Fibroblast of lung (primary cell): ENCODE results near the gene RNF212. TPM values are rescaled to one million over a fixed set of nuclear protein-coding genes. Genes with fewer than 3 reads are reported as not detected.

Experiments
- DNase-seq, 2 donors: peaks; one replicate each; pipeline versions ENCODE4 v3.0.0 to v3.0.0-alpha.2; 2010; ENCODE audit warnings: low read depth in 2 of 2
- H2AFZ ChIP-seq: 2 replicates; pipeline ENCODE4 v1.5.1; 2012; ENCODE audit warnings: low read length, control low read depth, inconsistent platforms
- H3K27ac ChIP-seq: 2 replicates; pipeline ENCODE4 v1.5.1; 2011; ENCODE audit warnings: low read length, control low read depth; ENCODE audit not compliant: insufficient read depth
- H3K27me3 ChIP-seq: 2 replicates; pipeline ENCODE4 v1.5.1; 2011; ENCODE audit warnings: mild to moderate bottlenecking, low read length; ENCODE audit not compliant: control insufficient read depth, insufficient read depth
- H3K36me3 ChIP-seq: 2 replicates; pipeline ENCODE4 v1.5.1; 2011; ENCODE audit warnings: low read length; ENCODE audit not compliant: control insufficient read depth, insufficient read depth
- H3K4me1 ChIP-seq: 2 replicates; pipeline ENCODE4 v1.5.1; 2011; ENCODE audit warnings: low read length; ENCODE audit not compliant: control insufficient read depth, insufficient read depth; ENCODE audit errors: extremely low read depth
- H3K4me2 ChIP-seq: 2 replicates; pipeline ENCODE4 v1.5.1; 2011; ENCODE audit warnings: low read length, control low read depth; ENCODE audit not compliant: insufficient read depth; ENCODE audit errors: extremely low read depth
- H3K4me3 ChIP-seq, 4 experiments: fragments of 200-600 bp in 1 of 4; sonication (generic) in 1 of 4; replicated peaks in 1 of 4; 2 replicates each; pipeline ENCODE4 v1.5.1; 2011 to 2016; ENCODE audit warnings: low read length in 4 of 4, low read depth in 3 of 4, mild to moderate bottlenecking in 3 of 4, control low read depth in 2 of 4, inconsistent platforms in 1 of 4, mixed read lengths in 1 of 4; ENCODE audit not compliant: insufficient read depth in 1 of 4; ENCODE audit errors: control extremely low read depth in 1 of 4
- H3K79me2 ChIP-seq: 2 replicates; pipeline ENCODE4 v1.5.1; 2012; ENCODE audit warnings: mild to moderate bottlenecking, low read length, inconsistent platforms; ENCODE audit not compliant: control insufficient read depth, insufficient read depth
- H3K9ac ChIP-seq: 2 replicates; pipeline ENCODE4 v1.5.1; 2011; ENCODE audit warnings: mild to moderate bottlenecking, low read length, control low read depth; ENCODE audit not compliant: insufficient read depth
- H3K9me3 ChIP-seq: 2 replicates; pipeline ENCODE4 v1.5.1; 2012; ENCODE audit warnings: low read depth, low read length; ENCODE audit not compliant: control insufficient read depth, insufficient read depth
- H4K20me1 ChIP-seq: 2 replicates; pipeline ENCODE4 v1.5.1; 2011; ENCODE audit warnings: low read length; ENCODE audit not compliant: control insufficient read depth, insufficient read depth; ENCODE audit errors: extremely low read depth
- EZH2 ChIP-seq: IDR thresholded peaks from 2 replicates; pipeline ENCODE4 v1.5.1; 2012; ENCODE audit warnings: low read length, control low read depth, mild to moderate bottlenecking; ENCODE audit errors: missing control alignments
- polyA plus RNA-seq, 2 donors: library from polyadenylated mRNA; depleted of rRNA in 1 of 2; stranded (reverse) in 1 of 2; unstranded in 1 of 2; fragments of >200 nt; gene quantifications; 2 replicates each; pipeline ENCODE4 v1.2.1, GENCODE V29; 2011 to 2012; ENCODE audit warnings: missing spikeins in 1 of 2
- total RNA-seq: library from RNA; depleted of rRNA; stranded (reverse); fragments of >200 nt; gene quantifications from 2 replicates; pipeline ENCODE4 v1.2.1, GENCODE V29; 2014
- TF ChIP-seq, protein P1 (sequence below), 2 donors: IDR thresholded peaks in 1 of 2; conservative IDR thresholded peaks in 1 of 2; 1 replicate in 1 of 2; 2 replicates in 1 of 2; pipeline ENCODE4 v1.5.1; 2011 to 2012; ENCODE audit warnings: low read length in 2 of 2, control low read depth in 1 of 2, inconsistent platforms in 1 of 2, low read depth in 1 of 2, mild to moderate bottlenecking in 1 of 2

Gene RNF212
- total and polyA plus RNA-seq, 2 donors (not counting 1 experiment from before 2014, with no cell fraction given): 0.66 to 1.6 TPM

DNA sequence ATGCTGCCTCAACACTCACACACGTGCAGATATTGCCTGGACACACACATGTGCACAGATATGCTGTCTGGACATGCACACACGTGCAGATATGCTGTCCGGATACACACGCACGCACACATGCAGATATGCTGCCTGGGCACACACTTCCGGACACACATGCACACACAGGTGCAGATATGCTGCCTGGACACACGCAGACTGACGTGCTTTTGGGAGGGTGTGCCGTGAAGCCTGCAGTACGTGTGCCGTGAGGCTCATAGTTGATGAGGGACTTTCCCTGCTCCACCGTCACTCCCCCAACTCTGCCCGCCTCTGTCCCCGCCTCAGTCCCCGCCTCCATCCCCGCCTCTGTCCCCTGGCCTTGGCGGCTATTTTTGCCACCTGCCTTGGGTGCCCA lies 87.2 kb downstream of the RNF212 start:
- no peak overlapping the region for H3K9ac ChIP-seq
- no peaks in the 10 kb centered on the region for H4K20me1 ChIP-seq
- no peaks in the 10 kb centered on the region for H3K4me1 ChIP-seq
- no peaks in the 10 kb centered on the region for H3K27me3 ChIP-seq
- no peaks in the 10 kb centered on the region for H3K9me3 ChIP-seq
- H2AFZ ChIP-seq: no peak overlapping the region
- H3K4me3 ChIP-seq: no peak overlapping the region
- no peak overlapping the region for H3K4me2 ChIP-seq
- H3K27ac ChIP-seq: no peak overlapping the region
- DNase-seq: no peak
- H3K36me3 ChIP-seq: peaks cover 2% of the 10 kb centered on the region
- TF ChIP-seq EZH2: no peak
- TF ChIP-seq, protein P1, sequence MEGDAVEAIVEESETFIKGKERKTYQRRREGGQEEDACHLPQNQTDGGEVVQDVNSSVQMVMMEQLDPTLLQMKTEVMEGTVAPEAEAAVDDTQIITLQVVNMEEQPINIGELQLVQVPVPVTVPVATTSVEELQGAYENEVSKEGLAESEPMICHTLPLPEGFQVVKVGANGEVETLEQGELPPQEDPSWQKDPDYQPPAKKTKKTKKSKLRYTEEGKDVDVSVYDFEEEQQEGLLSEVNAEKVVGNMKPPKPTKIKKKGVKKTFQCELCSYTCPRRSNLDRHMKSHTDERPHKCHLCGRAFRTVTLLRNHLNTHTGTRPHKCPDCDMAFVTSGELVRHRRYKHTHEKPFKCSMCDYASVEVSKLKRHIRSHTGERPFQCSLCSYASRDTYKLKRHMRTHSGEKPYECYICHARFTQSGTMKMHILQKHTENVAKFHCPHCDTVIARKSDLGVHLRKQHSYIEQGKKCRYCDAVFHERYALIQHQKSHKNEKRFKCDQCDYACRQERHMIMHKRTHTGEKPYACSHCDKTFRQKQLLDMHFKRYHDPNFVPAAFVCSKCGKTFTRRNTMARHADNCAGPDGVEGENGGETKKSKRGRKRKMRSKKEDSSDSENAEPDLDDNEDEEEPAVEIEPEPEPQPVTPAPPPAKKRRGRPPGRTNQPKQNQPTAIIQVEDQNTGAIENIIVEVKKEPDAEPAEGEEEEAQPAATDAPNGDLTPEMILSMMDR (conservative IDR thresholded peaks at IDR 0.05 in 1 of 2, IDR thresholded peaks at IDR 0.05 in 1 of 2; ENCODE audit: low read depth in 1 of 2, low read length in 2 of 2): no peak
- H3K79me2 ChIP-seq: no peaks in the 10 kb centered on the region

DNA sequence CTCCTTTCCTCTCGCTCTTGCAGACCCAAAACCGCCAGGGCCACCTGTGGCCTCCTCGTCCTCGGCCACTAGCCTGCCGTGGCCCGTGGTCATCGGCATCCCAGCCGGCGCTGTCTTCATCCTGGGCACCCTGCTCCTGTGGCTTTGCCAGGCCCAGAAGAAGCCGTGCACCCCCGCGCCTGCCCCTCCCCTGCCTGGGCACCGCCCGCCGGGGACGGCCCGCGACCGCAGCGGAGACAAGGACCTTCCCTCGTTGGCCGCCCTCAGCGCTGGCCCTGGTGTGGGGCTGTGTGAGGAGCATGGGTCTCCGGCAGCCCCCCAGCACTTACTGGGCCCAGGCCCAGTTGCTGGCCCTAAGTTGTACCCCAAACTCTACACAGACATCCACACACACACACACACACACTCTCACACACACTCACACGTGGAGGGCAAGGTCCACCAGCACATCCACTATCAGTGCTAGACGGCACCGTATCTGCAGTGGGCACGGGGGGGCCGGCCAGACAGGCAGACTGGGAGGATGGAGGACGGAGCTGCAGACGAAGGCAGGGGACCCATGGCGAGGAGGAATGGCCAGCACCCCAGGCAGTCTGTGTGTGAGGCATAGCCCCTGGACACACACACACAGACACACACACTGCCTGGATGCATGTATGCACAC lies 88.3 kb downstream of the RNF212 start:
- TF ChIP-seq, protein P1 (conservative IDR thresholded peaks at IDR 0.05 in 1 of 2, IDR thresholded peaks at IDR 0.05 in 1 of 2; ENCODE audit: low read depth in 1 of 2, low read length in 2 of 2): no peak
- TF ChIP-seq EZH2: no peak
- H3K4me1 ChIP-seq: no peaks in the 10 kb centered on the region

DNA sequence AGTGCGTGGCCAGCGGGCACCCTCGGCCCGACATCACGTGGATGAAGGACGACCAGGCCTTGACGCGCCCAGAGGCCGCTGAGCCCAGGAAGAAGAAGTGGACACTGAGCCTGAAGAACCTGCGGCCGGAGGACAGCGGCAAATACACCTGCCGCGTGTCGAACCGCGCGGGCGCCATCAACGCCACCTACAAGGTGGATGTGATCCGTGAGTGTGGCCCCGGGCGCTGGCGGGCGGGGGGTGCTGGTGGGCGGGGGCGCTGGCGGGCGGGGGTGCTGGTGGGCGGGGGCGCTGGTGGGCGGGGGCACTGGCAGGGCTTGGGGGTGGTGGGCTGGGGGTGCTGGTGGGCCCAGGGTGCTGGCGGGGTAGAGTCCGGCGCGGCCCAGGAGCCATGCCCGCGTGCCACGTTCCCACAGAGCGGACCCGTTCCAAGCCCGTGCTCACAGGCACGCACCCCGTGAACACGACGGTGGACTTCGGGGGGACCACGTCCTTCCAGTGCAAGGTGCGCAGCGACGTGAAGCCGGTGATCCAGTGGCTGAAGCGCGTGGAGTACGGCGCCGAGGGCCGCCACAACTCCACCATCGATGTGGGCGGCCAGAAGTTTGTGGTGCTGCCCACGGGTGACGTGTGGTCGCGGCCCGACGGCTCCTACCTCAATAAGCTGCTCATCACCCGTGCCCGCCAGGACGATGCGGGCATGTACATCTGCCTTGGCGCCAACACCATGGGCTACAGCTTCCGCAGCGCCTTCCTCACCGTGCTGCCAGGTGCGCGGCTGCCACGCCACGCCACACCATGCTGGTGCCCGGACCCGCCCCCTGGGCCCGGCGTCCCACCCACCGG lies 89.2 kb downstream of the RNF212 start:
- H3K9me3 ChIP-seq: no peaks in the 10 kb centered on the region
- TF ChIP-seq, protein P1 (conservative IDR thresholded peaks at IDR 0.05 in 1 of 2, IDR thresholded peaks at IDR 0.05 in 1 of 2; ENCODE audit: low read depth in 1 of 2, low read length in 2 of 2): no peak
- no peak for TF ChIP-seq EZH2
- no peaks in the 10 kb centered on the region for H3K79me2 ChIP-seq

More for the DNA sequence above, 88.3 kb downstream of the RNF212 start:
- H3K79me2 ChIP-seq: no peaks in the 10 kb centered on the region
- no peak overlapping the region for H3K4me2 ChIP-seq
- no peak overlapping the region for H3K27ac ChIP-seq
- H3K27me3 ChIP-seq: no peaks in the 10 kb centered on the region
- H3K4me3 ChIP-seq: no peak overlapping the region
- H3K9me3 ChIP-seq: no peaks in the 10 kb centered on the region
- peaks cover 2% of the 10 kb centered on the region for H3K36me3 ChIP-seq
- H2AFZ ChIP-seq: no peak overlapping the region
- DNase-seq: no peak
- no peak overlapping the region for H3K9ac ChIP-seq
- H4K20me1 ChIP-seq: no peaks in the 10 kb centered on the region

More for the DNA sequence above, 89.2 kb downstream of the RNF212 start:
- DNase-seq: no peak
- Histone ChIP-seq H3K36me3 (peaks cover 2% of the 10 kb centered on the region), H3K4me2 (no peak overlapping the region), H4K20me1 (no peaks in the 10 kb centered on the region), H3K9ac (no peak overlapping the region), H3K27me3 (no peaks in the 10 kb centered on the region), H3K27ac (no peak overlapping the region), H2AFZ (no peak overlapping the region), H3K4me1 (no peaks in the 10 kb centered on the region), H3K4me3 (no peak overlapping the region)
